Fibroblast of peridontal ligament (primary cell): ENCODE results near the gene PAX8.

Source experiments
- DNase-seq: peaks from one replicate; pipeline ENCODE4 v3.0.0-alpha.2; 2010; ENCODE audit errors: extremely low read depth

PAX8 gene

GRCh38 chr2:113203901-113204519 lies 74.7 kb downstream of the PAX8 start:
- DNase-seq, result peak; percentile 69

DNA sequence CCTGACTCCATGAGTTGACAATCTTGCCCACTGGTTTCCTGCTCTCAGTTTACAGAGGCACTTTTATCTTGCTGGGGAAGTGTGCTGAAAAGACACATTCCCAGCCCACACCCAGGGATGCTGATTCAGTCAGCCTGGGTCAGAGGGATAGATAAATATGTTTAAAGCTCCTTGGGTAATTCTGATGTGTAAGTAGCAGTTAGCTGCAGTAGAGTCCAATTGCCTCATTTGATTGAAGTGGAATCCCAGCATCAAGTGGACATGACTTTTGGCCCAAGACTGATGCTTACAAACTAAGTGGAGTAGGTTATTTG lies 75.5 kb downstream of the PAX8 start:
- DNase-seq, result no peak

DNA sequence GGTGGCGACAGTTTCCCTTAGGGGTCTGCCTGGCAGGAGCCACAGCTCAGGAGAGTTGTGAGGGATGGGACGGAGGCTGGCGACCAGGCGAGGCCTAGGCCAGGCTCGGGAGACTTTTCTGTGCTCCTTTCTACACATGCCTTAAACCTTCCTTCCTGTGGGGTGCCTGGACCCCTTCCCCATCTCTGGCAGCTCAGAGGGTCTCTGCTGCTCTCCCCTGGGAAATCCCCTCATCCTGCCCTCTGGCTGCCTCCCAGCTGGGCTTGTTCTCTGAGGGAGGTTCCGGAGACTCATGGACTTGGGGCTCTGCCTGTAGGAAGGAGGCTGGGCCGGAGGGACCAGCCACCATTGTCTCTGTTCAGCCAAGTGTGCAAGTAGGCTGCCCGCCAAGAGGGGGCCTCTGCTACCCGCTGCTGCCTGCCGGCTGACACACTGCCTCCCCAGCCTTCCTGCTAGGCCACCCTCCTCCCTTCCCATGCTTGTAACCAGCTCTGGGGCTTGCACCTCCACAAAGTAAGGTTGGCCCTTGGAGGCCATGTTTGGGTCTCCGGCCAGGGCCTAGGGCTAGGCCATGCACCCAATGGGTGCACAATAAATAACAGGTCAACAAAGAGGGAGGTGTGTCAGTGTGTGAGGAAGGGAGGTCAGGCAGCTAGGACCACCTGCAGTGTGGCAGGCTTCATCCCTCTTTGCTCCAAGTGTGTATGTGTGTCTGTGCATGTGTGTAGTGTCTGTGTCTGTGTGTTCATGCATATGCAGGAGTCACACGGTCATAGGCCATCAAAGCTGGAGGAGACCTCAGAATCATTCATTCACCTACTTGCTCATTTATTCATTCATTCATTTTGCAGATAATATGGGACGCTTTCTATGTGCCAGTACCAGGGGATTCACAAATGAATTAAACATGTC lies 76.2 kb downstream of the PAX8 start:
- DNase-seq, result no peak

- DNase-seq, result no peak
These were observed 77.0 kb downstream of the PAX8 start for GRCh38 chr2:113201496-113202304.

- no peak for DNase-seq
These were observed 77.8 kb downstream of the PAX8 start for GRCh38 chr2:113200736-113201490.

- no peak for DNase-seq
These were observed 78.5 kb downstream of the PAX8 start for GRCh38 chr2:113200236-113200635.

- peak; percentile 48 for DNase-seq
These were observed 79.7 kb downstream of the PAX8 start for GRCh38 chr2:113198790-113199612.

DNA sequence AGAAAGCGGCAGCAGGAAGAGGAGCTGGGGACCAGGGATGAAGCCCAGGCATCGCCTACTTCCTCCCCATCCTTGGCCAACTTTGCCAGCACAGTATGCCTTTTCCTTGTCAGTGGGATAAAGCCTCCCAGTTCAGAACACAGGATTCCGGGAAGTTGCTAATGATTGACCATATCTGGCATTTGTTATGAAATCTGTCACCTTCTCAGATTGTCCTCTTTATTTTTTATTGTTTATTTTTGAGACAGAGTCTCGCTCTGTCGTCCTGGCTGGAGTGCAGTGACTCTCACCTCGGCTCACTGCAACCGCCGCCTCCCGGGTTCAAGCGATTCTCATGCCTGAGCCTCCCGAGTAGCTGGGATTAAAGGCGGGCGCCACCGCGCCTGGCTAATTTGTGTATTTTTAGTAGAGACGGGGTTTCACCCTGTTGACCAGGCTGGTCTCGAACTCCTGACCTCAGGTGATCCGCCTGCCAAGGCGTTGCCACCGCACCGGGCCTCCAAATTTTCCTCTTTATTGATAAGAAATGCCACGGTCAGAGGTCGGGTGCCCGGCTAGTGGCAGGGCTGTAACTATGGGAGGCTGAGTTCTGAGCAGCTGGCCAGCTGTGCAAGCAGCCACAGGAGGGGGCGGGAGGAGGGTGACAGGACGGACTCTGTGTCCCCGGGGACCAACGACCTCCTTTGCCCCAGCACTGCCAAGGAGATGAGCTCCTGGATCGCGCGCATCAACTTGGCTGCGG lies 80.5 kb downstream of the PAX8 start:
- no peak for DNase-seq

GRCh38 chr2:113197347-113198047 lies 81.2 kb downstream of the PAX8 start:
- DNase-seq, result no peak

- no peak for DNase-seq
These were observed 81.9 kb downstream of the PAX8 start for GRCh38 chr2:113196839-113197238.

DNA sequence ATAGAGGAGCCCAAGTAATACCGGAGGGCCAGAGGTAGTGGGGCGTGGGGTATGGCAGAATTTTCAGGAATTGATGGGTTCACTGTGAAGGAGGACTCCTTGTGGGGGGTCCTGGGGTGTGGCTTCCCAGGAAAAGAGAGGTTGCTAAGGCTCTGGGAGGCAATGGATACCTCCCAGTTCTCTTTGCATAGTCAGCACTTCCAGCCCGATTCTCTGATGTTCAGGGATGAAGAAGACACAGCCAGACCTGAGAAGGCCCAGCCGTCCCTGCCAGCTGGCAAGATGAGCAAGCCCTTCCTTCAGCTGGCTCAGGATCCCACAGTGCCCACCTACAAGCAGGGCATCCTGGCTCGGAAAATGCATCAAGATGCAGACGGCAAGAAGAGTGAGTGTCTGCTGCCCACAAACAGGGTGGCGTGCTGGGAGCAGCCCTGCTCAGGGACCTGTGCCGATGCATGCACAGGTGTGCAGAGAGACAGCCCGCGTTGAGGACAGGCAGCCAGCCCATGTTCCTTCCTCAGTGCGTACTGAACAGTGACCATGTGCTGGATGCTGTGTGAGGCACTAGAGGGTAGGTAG lies 82.7 kb downstream of the PAX8 start:
- DNase-seq, result no peak

DNA sequence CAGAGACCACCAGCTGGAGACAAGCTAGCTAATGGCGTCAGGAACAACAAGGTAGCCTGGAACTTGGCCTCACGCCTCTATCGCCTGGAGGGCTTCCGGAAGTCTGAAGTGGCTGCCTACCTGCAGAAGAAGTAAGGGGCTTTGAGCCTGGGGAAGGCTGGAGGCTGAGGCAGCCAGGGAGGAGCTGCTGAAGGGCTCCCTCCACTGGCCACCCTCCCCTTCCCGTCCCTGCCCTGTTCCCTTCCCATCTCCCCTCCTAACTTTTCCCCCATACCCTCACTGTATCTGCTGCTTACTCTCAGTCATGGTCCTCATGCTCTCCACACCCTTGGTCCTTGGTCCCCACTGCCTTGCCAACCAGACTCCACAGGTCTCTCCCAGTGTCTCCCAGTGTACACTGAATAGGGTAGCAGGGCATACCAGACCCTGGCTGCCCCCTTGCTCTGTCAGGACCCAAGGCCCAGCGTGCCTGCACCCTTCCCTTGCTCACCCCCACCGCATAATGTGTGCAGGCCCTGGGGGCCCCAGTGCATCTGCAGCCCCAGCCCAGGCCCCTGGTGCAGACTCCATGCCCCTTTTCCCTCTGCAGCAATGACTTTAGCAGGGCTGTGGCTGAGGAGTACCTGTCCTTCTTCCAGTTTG lies 86.1 kb downstream of the PAX8 start:
- no peak for DNase-seq

GRCh38 chr2:113190871-113191270 lies 87.8 kb downstream of the PAX8 start:
- no peak for DNase-seq

GRCh38 chr2:113187771-113188170 lies 91.0 kb downstream of the PAX8 start:
- DNase-seq, result peak; percentile 6

DNA sequence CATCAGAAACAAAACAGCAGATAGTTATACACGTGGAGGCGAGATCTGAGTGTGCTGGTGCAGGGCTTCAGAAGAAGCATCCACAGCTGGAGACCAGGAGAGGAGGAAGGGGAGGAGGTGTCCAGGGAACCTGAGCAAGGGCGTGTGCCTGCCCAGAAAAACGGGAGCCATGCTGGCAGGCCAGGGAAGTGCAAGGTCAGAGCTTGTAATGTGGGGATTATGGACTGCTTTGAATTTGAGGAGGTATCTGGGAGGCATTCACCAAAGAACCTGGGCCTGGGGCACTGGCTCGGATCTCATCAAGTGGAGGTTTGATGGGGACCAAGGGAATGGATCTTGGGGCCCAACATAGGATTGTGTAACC lies 92.3 kb downstream of the PAX8 start:
- DNase-seq, result no peak

GRCh38 chr2:113185664-113186432 lies 92.9 kb downstream of the PAX8 start:
- DNase-seq, result no peak

DNA sequence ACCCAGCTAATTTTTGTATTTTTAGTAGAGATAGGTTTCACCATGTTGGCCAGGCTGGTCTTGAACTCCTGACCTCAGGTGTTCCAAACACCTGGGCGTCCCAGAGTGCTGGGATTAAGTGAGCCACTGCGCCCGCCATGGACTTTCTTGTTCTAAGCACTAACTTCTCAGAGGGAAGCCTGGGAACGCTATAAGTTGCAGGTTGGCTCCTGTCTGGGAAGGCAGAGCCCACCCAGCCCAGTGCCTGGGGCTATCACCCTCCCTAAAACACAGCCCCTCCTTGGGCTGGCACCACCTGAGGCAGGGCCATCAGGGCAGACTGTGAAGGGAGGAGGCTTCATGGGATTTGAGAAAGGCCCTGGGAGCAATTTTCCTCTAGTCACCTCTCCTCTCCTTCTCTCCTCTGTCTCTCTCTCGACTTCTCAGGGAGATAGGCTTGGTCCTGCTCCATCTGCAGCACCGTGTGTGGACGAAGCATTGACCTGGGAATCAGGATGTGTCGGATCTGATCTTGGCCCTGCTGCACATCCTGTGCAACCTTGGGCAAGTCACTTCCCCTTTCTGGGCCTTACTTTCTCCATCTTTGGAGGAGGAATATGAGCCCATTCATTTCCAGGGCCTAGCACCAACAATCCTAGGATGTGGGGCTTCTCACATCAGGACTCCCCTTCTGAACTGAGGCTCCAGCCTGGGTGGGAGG lies 94.0 kb downstream of the PAX8 start:
- DNase-seq, result no peak
